ENCODE results near the gene OR5P2. TPM values are rescaled to one million over a fixed set of nuclear protein-coding genes. Genes with fewer than 3 reads are reported as not detected.
"Not testable (repeated sequence)": the region's sequence is repeated elsewhere in the genome, so short reads cannot be mapped to it uniquely, and the experiment has no call there.

Gene OR5P2, protein sequence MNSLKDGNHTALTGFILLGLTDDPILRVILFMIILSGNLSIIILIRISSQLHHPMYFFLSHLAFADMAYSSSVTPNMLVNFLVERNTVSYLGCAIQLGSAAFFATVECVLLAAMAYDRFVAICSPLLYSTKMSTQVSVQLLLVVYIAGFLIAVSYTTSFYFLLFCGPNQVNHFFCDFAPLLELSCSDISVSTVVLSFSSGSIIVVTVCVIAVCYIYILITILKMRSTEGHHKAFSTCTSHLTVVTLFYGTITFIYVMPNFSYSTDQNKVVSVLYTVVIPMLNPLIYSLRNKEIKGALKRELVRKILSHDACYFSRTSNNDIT
- total RNA-seq: not detected in 2 replicates

DNA sequence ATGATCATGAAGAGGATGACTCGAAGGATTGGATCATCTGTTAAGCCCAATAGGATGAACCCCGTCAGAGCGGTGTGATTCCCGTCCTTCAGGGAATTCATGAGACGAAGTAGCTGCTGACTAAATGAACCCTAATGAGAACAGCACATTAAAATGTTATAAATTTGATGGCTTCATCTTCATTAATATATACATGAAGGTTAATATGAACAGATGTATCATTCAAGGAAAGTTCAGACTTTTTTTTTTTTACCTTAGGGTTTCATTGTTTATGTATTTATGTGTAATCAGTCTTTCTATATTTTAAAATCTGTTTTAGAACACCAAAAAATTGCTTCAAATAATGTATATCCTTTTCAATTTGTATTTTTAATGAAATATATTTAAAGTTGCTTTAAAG is at the start of gene OR5P2:
TSS of gene OR5P2 (minus strand) at position 101 of the 400 bp plus-strand sequence. CDS start at position 101, 0 bp downstream.
- no peak for DNase-seq (ENCODE audit: low spot score)
- Mint-ChIP-seq H3K9me3 (no peaks in the 10 kb centered on the region), H3K27me3 (ENCODE audit: low read depth) (no peaks in the 10 kb centered on the region), H3K4me3 (ENCODE audit: low read depth) (no peak within 1 kb of the TSS), H3K4me1 (ENCODE audit: low read depth) (no peaks in the 10 kb centered on the region), H3K27ac (no peak within 1 kb of the TSS), H3K36me3 (ENCODE audit: low read depth) (no peaks in the 10 kb centered on the region)
- intact Hi-C loops (cut with micrococcal nuclease): no loop called here

DNA sequence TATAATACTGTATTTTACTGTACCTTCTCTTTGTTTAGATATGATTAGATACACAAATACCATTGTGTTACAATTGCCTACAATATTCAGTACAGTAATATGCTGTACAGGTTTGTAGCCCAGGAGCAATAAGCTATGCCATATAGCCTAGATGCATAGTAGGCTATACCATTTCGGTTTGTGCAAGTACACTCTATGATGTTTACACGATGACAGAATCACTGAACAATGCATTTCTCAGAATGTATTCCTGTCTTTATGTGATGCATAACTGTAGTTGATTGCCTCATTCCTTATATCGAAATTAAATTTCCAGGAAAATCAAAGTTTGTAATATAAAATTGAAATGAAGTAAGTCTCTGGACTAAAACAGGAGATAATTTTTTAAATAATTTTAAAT is 49.3 kb upstream of the OR5P2 start:
- Mint-ChIP-seq H3K4me3 (ENCODE audit: low read depth) (no peak overlapping the region), H3K9me3 (no peaks in the 10 kb centered on the region), H3K27me3 (ENCODE audit: low read depth) (no peaks in the 10 kb centered on the region), H3K36me3 (ENCODE audit: low read depth) (no peaks in the 10 kb centered on the region), H3K27ac (no peak overlapping the region), H3K4me1 (ENCODE audit: low read depth) (no peaks in the 10 kb centered on the region)
- intact Hi-C loops (cut with micrococcal nuclease): no loop called here
- no peak for DNase-seq (ENCODE audit: low spot score)

GRCh38 chr11:7844986-7845385 is 48.2 kb upstream of the OR5P2 start:
- Mint-ChIP-seq H3K4me3 (ENCODE audit: low read depth) (no peak overlapping the region), H3K36me3 (ENCODE audit: low read depth) (no peaks in the 10 kb centered on the region), H3K27me3 (ENCODE audit: low read depth) (no peaks in the 10 kb centered on the region), H3K4me1 (ENCODE audit: low read depth) (no peaks in the 10 kb centered on the region), H3K9me3 (no peaks in the 10 kb centered on the region), H3K27ac (no peak overlapping the region)
- DNase-seq (ENCODE audit: low spot score): no peak
- intact Hi-C loops (cut with micrococcal nuclease): no loop called here

DNA sequence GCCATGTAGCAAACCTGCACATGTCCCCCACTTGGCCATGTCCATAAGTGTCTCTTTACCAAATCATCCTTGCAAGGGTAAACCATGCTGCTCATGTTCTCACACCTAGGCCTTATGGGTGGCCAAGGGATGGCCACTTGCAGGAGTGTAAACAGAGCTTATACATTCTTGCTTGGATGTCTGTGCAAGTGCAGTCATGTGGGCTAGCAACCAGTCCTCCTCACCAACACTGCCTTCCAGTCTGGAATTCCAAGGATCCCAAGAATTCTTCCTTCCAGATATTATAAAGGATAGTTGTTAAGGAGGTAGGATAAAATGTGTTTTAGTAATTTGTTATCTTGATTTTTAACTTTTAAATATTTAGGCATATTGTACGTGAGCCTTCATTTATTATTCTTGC is 47.8 kb upstream of the OR5P2 start:
- H3K36me3 Mint-ChIP-seq (ENCODE audit: low read depth): no peaks in the 10 kb centered on the region
- intact Hi-C loops (cut with micrococcal nuclease): no loop called here
- no peaks in the 10 kb centered on the region for H3K4me1 Mint-ChIP-seq (ENCODE audit: low read depth)
- no peak overlapping the region for H3K4me3 Mint-ChIP-seq (ENCODE audit: low read depth)
- H3K9me3 Mint-ChIP-seq: no peaks in the 10 kb centered on the region
- H3K27ac Mint-ChIP-seq: no peak overlapping the region
- no peaks in the 10 kb centered on the region for H3K27me3 Mint-ChIP-seq (ENCODE audit: low read depth)
- no peak for DNase-seq (ENCODE audit: low spot score)

DNA sequence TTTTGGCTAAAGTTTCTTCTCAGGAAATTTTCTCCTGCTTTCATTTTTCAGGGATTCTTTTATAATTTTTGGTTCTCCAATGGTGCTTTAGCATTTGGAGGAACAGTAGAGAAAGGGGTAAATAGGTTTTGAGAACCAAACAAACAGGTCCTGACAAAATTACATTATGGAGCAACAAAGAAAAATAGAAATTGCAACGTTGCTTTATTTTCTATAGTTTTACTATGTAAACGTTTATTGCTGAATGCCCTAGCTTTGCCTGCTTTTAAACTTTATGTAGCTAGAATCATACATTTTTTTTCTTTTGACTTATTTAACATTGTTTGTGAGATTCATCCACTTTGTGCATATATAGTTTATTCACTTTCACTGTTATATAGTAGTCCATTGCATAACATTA is 43.8 kb upstream of the OR5P2 start:
- no peaks in the 10 kb centered on the region for H3K9me3 Mint-ChIP-seq
- H3K27ac Mint-ChIP-seq: no peak overlapping the region
- no peaks in the 10 kb centered on the region for H3K36me3 Mint-ChIP-seq (ENCODE audit: low read depth)
- H3K27me3 Mint-ChIP-seq (ENCODE audit: low read depth): no peaks in the 10 kb centered on the region
- intact Hi-C loops (cut with micrococcal nuclease): no loop called here
- H3K4me1 Mint-ChIP-seq (ENCODE audit: low read depth): no peaks in the 10 kb centered on the region
- no peak for DNase-seq (ENCODE audit: low spot score)
- H3K4me3 Mint-ChIP-seq (ENCODE audit: low read depth): no peak overlapping the region

DNA sequence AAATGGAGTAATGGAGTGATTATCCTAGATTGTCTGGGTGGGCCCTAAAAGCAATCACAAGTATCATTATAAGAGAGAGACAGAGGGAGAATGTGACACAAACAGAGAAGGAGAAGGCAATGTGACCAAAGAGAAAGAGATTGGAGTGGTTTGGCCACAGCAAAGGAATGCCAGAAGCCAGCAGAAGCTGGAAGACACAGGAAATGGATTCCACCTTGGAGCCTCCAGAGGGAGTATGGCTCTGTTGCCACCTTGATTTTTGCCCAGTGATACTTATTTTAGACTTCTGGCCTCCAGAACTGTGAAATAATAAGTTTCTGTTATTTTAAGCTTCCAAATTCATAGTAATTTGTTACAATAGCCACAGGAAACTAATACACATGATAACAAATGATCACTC is 36.8 kb upstream of the OR5P2 start:
- no peak for DNase-seq (ENCODE audit: low spot score)
- Mint-ChIP-seq H3K9me3 (no peaks in the 10 kb centered on the region), H3K4me1 (ENCODE audit: low read depth) (no peaks in the 10 kb centered on the region), H3K36me3 (ENCODE audit: low read depth) (no peaks in the 10 kb centered on the region), H3K27me3 (ENCODE audit: low read depth) (no peaks in the 10 kb centered on the region), H3K4me3 (ENCODE audit: low read depth) (no peak overlapping the region), H3K27ac (no peak overlapping the region)
- intact Hi-C loops (cut with micrococcal nuclease): no loop called here

GRCh38 chr11:7830740-7831139 is 34.0 kb upstream of the OR5P2 start, which contains the start of gene OR5P3:
Gene OR5P3 (minus strand): TSS chr11:7830840.
- Mint-ChIP-seq H3K4me1 (ENCODE audit: low read depth) (no peaks in the 10 kb centered on the region), H3K27me3 (ENCODE audit: low read depth) (no peaks in the 10 kb centered on the region), H3K27ac (no peak within 1 kb of the TSS), H3K4me3 (ENCODE audit: low read depth) (no peak within 1 kb of the TSS), H3K36me3 (ENCODE audit: low read depth) (no peaks in the 10 kb centered on the region), H3K9me3 (no peaks in the 10 kb centered on the region)
- intact Hi-C loops (cut with micrococcal nuclease): no loop called here
- no peak for DNase-seq (ENCODE audit: low spot score)

DNA sequence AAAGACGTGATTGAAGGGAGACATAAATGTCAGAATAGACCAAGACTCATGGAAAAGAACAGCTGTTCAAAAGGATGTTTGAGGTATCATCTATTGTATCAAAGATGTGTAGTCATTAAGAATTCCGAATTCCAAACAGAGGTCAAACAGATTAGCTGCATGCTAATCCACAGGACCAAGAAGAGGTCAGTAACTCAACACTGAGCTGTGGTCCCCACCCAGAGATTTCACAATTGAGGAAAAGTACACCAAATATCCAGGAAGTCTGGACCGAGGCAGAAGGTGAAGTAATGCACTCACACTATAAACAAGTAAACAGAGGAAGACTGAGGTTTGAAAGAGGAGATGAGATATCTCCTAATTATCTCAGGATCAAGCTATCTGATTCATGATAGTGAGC is 29.6 kb upstream of the OR5P2 start:
- Mint-ChIP-seq H3K4me3 (ENCODE audit: low read depth) (no peak overlapping the region), H3K9me3 (no peaks in the 10 kb centered on the region), H3K27me3 (ENCODE audit: low read depth) (no peaks in the 10 kb centered on the region), H3K36me3 (ENCODE audit: low read depth) (no peaks in the 10 kb centered on the region), H3K4me1 (ENCODE audit: low read depth) (no peaks in the 10 kb centered on the region), H3K27ac (no peak overlapping the region)
- DNase-seq (ENCODE audit: low spot score): no peak
- intact Hi-C loops (cut with micrococcal nuclease): no loop called here

DNA sequence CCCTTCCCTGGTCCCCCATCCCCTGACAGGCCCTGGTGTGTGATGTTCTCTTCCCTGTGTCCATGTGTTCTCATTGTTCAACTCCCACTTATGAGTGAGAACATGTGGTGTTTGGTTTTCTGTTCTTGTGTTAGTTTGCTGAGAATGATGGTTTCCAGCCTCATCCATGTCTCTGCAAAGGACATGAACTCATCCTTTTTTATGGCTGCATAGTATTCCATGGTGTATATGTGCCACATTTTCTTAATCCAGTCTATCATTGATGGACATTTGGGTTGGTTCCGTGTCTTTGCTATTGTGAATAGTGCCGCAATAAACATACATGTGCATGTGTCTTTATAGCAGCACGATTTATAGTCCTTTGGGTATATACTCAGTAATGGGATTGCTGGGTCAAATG is 23.7 kb upstream of the OR5P2 start:
- H3K27me3 Mint-ChIP-seq (ENCODE audit: low read depth); H3K9me3 Mint-ChIP-seq; H3K36me3 Mint-ChIP-seq (ENCODE audit: low read depth); DNase-seq (ENCODE audit: low spot score); H3K4me3 Mint-ChIP-seq (ENCODE audit: low read depth); H3K27ac Mint-ChIP-seq; intact Hi-C loops (cut with micrococcal nuclease); H3K4me1 Mint-ChIP-seq (ENCODE audit: low read depth): not testable (repeated sequence)

- H3K36me3 Mint-ChIP-seq (ENCODE audit: low read depth); H3K4me3 Mint-ChIP-seq (ENCODE audit: low read depth); H3K27me3 Mint-ChIP-seq (ENCODE audit: low read depth); DNase-seq (ENCODE audit: low spot score); H3K4me1 Mint-ChIP-seq (ENCODE audit: low read depth); H3K27ac Mint-ChIP-seq; intact Hi-C loops (cut with micrococcal nuclease): not testable (repeated sequence)
- H3K9me3 Mint-ChIP-seq: peaks cover 14% of the 10 kb centered on the region
Observed at GRCh38 chr11:7814897-7815296, 18.2 kb upstream of the OR5P2 start.

DNA sequence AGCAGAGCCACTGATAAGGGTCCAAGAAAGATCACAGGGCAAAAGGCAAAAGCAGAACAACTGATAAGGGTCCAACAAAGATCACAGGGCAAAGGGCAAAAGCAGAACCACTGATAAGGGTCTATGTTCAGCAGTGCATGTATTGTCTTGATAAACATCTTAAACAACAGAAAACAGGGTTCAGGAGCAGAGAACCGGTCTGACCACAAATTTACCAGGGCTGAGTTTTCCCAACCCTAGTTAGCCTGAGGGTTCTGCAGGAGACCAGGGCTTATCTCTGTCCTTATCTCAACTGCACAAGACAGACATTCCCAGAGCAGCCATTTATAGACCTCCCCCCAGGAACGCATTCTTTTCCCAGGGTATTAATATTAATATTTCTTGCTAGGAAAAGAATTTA is 13.6 kb upstream of the OR5P2 start:
- DNase-seq (ENCODE audit: low spot score); H3K4me1 Mint-ChIP-seq (ENCODE audit: low read depth); H3K27ac Mint-ChIP-seq; intact Hi-C loops (cut with micrococcal nuclease); H3K4me3 Mint-ChIP-seq (ENCODE audit: low read depth); H3K36me3 Mint-ChIP-seq (ENCODE audit: low read depth); H3K27me3 Mint-ChIP-seq (ENCODE audit: low read depth): not testable (repeated sequence)
- H3K9me3 Mint-ChIP-seq: peaks cover 44% of the 10 kb centered on the region

- no peaks in the 10 kb centered on the region for H3K9me3 Mint-ChIP-seq
- no peaks in the 10 kb centered on the region for H3K27me3 Mint-ChIP-seq (ENCODE audit: low read depth)
- intact Hi-C loops (cut with micrococcal nuclease): no loop called here
- no peak for DNase-seq (ENCODE audit: low spot score)
- H3K36me3 Mint-ChIP-seq (ENCODE audit: low read depth): no peaks in the 10 kb centered on the region
- no peak overlapping the region for H3K27ac Mint-ChIP-seq
- H3K4me3 Mint-ChIP-seq (ENCODE audit: low read depth): no peak overlapping the region
- H3K4me1 Mint-ChIP-seq (ENCODE audit: low read depth): no peaks in the 10 kb centered on the region
Observed at GRCh38 chr11:7793233-7793632, 3.5 kb downstream of the OR5P2 start.

- Mint-ChIP-seq H3K27ac (no peak overlapping the region), H3K9me3 (peaks cover 8% of the 10 kb centered on the region), H3K4me3 (ENCODE audit: low read depth) (no peak overlapping the region), H3K4me1 (ENCODE audit: low read depth) (no peaks in the 10 kb centered on the region), H3K27me3 (ENCODE audit: low read depth) (no peaks in the 10 kb centered on the region), H3K36me3 (ENCODE audit: low read depth) (no peaks in the 10 kb centered on the region)
- intact Hi-C loops (cut with micrococcal nuclease): no loop called here
- DNase-seq (ENCODE audit: low spot score): no peak
Observed at GRCh38 chr11:7787239-7787638, 9.5 kb downstream of the OR5P2 start.

GRCh38 chr11:7775689-7776088 is 21.1 kb downstream of the OR5P2 start:
- no peaks in the 10 kb centered on the region for H3K9me3 Mint-ChIP-seq
- H3K4me3 Mint-ChIP-seq (ENCODE audit: low read depth): no peak overlapping the region
- no peaks in the 10 kb centered on the region for H3K4me1 Mint-ChIP-seq (ENCODE audit: low read depth)
- intact Hi-C loops (cut with micrococcal nuclease): no loop called here
- no peaks in the 10 kb centered on the region for H3K36me3 Mint-ChIP-seq (ENCODE audit: low read depth)
- no peak for DNase-seq (ENCODE audit: low spot score)
- no peak overlapping the region for H3K27ac Mint-ChIP-seq
- H3K27me3 Mint-ChIP-seq (ENCODE audit: low read depth): peaks cover 2% of the 10 kb centered on the region
